ENCODE measurements around the gene FOLR1.

The FOLR1 gene

DNA sequence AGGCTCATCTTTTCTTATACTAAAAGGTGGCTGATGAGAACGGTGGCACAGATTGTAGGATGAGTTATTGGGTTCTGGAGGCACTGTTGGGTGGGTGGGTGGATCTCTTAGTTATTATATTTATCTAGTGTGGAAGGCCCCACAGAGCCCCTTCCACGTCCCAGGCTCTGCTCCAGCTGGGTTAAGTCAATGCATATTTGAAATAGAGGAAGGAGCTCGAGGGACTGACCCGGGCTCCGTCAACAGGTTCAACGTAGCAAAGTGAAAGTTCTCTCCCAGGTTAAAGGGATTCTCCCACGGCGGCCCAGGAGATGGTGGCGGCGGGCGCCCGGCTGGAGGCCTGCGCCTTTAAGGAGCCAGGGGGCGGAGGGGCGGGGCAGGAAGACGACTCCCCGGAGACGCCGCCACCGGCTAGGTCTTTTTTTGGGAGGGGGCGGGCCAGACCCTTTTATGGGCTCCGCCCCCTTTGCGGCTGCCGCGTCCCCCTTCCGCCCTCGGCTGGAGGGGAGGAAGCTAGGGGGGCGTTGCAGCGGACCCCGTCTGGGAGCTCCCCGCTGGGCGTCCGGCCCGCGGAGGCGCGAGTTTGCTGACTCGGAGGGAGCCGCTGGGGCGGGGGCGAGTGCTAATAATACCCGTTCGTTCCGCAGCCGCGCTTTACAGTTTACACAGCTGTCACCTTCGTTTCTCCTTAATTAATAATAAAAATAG lies 31.1 kb downstream of the FOLR1 start:
- in situ Hi-C loops (cut with HindIII; ENCODE audit: low sequenced_read_pairs), result no loop called here

DNA sequence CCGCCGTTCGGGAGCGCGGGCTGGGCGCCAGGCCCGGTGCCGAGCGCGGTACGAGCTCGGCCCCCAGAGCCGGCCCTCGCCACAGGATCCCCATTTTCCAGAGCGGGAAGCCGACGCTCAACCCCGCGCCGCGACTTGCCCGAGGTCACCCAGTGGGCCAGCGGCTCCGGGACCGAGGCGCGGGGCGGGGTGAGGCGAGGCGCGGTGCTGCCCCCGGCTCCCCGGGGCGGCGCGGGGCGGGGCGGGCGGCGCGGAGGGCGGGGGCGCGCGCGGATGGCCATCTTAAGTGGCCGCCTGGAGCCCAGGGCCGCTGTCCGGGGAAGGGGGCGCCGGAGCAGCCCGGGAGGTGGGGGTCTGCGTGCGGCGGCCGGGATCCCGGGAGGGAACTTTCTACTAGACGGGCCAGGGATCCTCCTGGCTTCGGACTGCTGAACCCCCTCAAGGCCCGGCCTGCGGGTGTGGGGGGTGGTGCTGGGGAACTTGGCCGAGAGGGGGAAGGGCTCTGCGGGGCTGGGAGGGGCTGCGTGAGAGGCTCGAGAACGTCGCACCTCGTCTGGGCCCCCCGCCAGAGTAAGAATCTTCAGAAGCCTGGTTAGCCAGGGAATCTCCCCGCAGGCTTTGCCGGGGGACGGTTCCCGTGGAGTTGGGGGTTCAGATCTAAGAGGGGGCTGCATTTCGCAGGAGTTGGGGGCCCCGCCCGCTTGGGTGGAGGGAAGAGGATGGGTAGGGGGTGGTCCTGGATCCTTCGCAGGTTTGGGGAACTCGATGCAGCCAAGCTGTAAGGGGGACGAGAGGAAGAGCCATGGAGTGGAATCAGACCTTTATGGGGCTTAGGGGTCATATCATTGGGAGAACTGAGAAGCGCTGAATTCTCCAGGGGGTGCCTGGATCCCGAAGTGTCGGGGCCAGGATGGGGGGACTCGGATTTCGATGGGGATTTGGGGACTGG lies 31.9 kb downstream of the FOLR1 start:
- in situ Hi-C loops (cut with HindIII; ENCODE audit: low sequenced_read_pairs), result no loop called here

DNA sequence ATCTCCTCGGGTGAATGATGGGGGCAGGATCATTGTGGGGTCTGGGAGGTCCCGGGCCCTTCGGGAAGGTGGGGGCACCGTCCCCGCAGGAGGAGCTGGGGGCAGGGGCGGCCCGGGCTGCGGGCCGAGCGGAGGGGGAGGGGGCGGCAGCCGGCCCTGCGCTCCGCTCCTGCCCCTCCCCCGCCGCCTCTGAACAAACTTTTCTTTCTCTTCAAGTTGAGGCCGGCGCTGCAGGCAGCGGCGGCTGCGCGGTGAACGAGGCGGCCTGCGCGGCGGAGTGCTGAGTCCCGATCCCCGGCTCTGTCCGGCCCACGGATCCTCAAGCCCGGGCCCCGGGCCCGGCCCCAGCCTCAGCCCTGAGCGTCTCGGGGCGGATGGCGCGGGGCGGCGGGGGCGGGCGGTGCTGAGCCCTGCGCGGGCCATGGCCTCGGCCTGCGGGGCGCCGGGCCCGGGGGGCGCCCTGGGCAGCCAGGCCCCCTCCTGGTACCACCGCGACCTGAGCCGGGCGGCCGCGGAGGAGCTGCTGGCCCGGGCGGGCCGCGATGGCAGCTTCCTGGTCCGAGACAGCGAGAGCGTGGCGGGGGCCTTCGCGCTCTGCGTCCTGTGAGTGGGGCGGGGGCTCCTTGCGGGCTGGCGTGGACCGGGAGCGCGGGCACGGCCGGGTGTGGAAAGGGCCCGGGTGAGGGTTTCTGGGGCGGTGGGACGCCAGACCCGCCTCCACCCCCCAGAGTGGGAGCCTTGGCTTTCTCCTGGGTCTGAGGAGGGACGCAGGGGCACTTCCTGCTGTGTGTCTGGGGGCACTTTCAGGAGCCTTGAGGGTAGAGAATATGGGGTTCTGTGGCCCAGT lies 32.8 kb downstream of the FOLR1 start, which contains the start of gene INPPL1:
Gene INPPL1 (plus strand): TSS at position 204 of the 847 bp plus-strand sequence. CDS start 218 bp downstream, at position 422.
- in situ Hi-C loops (cut with HindIII; ENCODE audit: low sequenced_read_pairs), result no loop called here

- in situ Hi-C loops (cut with HindIII; ENCODE audit: low sequenced_read_pairs), result no loop called here
Measured at GRCh38 chr11:72225411-72225951, 33.5 kb downstream of the FOLR1 start.

GRCh38 chr11:72226701-72227100 lies 34.8 kb downstream of the FOLR1 start:
- in situ Hi-C loops (cut with HindIII; ENCODE audit: low sequenced_read_pairs), result no loop called here

DNA sequence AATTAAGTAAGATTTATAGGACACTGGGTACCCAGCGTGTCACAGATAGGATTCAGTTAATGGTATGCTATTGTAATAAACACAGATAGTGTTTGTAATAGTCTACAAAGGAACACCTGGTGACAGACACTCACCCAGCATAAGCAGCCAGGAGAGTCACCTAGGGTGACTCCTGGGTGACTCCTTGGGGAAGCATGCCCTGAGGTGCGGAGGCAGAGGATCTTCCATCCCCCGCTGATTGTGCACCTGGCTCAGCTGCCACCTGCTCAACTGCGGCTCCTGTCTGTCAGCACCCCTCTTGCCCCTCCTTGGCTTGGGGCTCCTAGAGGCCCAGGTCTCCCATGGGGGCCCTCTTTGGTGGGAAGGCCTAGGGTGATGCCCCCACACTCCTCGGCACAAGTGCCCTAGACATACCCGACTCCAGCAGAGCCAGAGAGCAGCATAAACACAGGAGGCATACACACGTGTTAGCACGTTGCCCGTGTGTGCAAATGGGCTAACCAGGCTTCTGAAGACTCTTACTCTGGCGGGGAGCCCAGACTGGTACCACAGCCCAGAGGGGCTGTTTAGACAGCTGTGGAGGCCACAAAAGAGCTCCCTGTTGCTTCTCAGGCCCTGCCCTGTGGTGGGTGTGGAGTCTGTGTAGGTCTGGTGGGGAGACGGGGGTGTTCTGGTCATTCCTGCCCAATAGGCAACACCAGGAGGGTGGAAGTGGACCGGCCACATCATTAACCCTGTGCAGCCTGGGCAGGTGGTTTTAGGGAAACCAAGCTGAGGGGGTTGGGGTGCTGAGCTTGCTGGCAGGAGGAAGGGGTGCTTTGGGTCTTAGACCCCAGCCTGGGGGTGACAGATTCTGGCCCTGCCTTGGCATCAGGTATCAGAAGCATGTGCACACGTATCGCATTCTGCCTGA lies 35.6 kb downstream of the FOLR1 start:
- in situ Hi-C loops (cut with HindIII; ENCODE audit: low sequenced_read_pairs), result no loop called here

DNA sequence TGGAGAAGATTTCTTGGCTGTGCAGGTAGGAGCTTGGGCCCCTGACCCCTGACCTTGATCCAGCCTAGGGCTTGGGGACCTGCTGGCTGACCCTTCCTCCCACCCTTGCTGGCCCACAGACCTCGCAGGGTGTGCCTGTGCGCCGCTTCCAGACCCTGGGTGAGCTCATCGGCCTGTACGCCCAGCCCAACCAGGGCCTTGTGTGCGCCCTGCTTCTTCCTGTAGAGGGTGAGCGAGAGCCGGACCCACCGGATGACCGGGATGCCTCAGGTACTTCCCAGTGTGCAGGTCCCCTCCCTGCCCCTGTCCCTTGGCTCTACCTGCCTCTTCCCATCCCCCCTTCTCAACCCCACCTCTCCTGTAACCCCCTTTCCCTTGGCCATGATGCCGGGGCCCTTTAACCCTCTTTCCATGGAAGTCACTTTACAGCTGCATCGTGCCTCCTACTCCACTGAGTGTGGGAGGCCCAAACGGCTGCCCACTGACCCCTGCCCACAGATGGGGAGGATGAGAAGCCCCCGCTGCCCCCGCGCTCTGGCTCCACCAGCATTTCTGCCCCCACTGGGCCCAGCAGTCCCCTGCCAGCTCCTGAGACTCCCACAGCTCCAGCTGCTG lies 36.4 kb downstream of the FOLR1 start:
- in situ Hi-C loops (cut with HindIII; ENCODE audit: low sequenced_read_pairs), result no loop called here

- in situ Hi-C loops (cut with HindIII; ENCODE audit: low sequenced_read_pairs), result no loop called here
Measured at GRCh38 chr11:72228844-72229231, 36.9 kb downstream of the FOLR1 start.

- in situ Hi-C loops (cut with HindIII; ENCODE audit: low sequenced_read_pairs), result no loop called here
Measured at GRCh38 chr11:72229336-72229924, 37.5 kb downstream of the FOLR1 start.

DNA sequence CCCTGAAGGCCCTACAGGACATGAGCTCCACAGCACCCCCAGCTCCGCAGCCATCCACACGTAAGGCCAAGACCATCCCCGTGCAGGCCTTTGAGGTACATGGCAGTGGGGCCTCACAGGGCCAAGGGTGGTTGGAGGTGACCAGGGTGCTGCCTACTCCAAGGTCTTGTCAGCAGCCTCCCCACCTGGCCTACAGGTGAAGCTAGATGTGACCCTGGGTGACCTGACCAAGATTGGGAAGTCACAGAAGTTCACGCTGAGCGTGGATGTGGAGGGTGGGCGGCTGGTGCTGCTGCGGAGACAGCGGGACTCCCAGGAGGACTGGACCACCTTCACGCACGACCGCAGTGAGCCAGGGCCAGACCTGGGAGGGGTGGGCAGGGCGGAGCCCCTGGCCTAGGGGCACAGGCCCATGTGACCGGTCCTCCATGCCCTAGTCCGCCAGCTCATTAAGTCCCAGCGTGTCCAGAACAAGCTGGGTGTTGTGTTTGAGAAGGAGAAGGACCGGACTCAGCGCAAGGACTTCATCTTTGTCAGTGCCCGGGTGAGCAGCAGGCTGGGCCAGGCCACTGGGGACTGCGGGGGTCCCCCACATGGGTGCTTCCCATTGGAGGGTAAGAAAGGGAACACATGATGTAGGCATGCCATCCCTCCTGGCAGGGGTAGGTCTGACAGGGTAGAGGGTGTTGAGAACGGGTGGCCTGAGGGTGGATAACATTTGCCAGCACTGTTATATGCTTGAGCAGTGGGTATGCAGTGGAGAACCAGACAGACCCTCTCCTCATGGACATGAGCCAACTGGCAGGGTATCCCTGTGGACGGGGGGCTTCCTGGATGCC lies 38.2 kb downstream of the FOLR1 start:
- in situ Hi-C loops (cut with HindIII; ENCODE audit: low sequenced_read_pairs), result no loop called here

DNA sequence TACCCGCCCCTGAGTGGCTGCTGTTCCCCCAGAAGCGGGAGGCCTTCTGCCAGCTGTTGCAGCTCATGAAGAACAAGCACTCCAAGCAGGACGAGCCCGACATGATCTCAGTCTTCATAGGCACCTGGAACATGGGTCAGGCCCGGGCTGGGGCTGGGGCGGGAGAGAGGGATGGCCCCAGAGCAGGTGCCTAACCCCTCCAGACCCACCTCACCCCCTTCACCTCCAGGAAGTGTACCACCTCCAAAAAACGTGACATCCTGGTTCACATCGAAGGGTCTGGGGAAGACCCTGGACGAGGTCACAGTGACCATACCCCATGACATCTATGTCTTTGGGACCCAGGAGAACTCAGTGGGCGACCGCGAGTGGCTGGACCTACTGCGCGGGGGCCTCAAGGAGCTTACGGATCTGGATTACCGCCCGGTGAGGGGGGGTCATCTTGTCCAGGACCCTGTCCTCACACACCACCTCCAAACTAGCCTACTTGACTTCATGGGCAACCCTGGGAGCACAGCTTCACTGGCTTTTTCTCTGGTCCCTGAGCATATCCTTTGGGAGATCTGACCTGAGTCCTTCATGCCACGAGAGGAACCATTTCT lies 38.9 kb downstream of the FOLR1 start:
- in situ Hi-C loops (cut with HindIII; ENCODE audit: low sequenced_read_pairs), result no loop called here

GRCh38 chr11:72231396-72232259 lies 39.7 kb downstream of the FOLR1 start:
- in situ Hi-C loops (cut with HindIII; ENCODE audit: low sequenced_read_pairs), result no loop called here

- in situ Hi-C loops (cut with HindIII; ENCODE audit: low sequenced_read_pairs), result no loop called here
Measured at GRCh38 chr11:72232260-72233055, 40.5 kb downstream of the FOLR1 start.

DNA sequence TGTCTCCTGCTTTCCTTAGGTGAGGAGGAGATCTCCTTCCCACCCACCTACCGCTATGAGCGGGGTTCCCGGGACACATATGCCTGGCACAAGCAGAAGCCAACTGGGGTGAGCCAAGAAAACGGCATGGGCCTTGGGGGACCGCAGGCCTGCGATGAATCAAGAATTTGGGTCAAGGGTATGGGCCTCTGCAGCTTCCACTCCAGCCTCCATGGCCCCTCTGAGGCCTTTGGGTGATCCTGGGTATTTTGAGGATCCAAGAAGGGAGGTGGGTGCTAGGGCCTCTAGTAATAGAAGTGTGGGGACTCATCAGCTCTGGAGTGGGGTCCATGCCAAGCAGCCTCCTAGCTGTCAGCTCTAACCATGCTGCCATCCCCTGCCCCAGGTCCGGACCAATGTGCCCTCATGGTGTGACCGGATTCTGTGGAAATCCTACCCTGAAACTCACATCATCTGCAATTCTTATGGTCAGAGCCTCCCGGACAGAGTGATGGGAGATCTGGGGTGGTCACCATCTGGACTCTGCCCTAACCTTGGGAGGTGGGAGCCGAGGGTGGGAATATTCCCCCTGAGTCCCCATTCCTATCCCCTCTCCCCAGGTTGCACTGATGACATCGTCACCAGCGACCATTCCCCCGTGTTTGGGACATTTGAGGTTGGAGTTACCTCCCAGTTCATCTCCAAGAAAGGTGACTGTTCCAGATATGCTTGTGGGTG lies 41.3 kb downstream of the FOLR1 start:
- in situ Hi-C loops (cut with HindIII; ENCODE audit: low sequenced_read_pairs), result no loop called here

DNA sequence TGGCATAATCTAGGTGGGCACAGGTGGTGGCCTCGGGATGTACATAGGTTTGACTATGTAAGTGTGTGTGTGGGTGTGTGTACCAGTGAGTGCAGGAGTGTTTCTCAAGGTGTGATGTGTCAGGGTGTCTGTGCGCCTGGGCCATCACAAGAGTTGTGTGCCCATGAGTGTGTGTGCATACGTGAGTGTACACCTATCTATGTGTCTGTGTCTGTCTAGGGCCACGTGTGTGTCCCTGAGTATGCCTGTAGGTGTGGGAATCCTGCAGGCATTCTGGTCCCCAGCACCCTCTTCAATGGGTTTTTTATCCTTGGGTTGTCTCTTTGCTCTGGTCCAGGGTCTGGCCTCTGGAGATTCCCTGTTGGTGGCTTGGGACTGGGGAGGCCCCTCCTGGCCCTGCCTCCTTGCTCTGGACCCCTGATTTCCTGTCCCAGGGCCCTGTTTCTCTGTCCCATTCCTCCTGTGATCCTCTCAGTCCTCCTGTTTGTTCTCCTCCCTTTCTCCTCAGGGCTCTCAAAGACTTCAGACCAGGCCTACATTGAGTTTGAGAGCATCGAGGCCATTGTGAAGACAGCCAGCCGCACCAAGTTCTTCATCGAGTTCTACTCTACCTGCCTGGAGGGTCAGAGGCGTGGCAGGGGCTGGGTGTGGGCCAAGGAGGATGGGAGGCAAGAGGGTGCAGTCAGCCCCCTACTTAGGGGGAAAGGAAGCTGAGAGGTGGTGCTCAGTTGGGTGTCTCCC lies 42.0 kb downstream of the FOLR1 start:
- in situ Hi-C loops (cut with HindIII; ENCODE audit: low sequenced_read_pairs), result no loop called here

Data from endothelial cell of hepatic sinusoid (primary cell).